CD4-positive, alpha-beta T cell (primary cell): ENCODE data around the gene CAMK2B. TPM values are rescaled to one million over a fixed set of nuclear protein-coding genes. Genes with fewer than 3 reads are reported as not detected.

Experiments used
- ATAC-seq: fragments of 200-7000 bp; cut with Tn5 transposase; one replicate; pipeline ENCODE4 v1.10.0; 2022; ENCODE audit warnings: mild to moderate bottlenecking; ENCODE audit not compliant: poor library complexity
- CTCF ChIA-PET: fragments of 350-600 bp; sonication (Branson Sonifier 250); formaldehyde crosslinking; loops from one replicate; lab custom pipeline; 2021; ENCODE audit warnings: antibody characterized with exemption, inconsistent platforms; lab: Charles Lee
- POLR2A ChIA-PET: fragments of 350-600 bp; sonication (Branson Sonifier 250); formaldehyde crosslinking; loops from one replicate; lab custom pipeline; 2021; ENCODE audit warnings: antibody characterized with exemption, inconsistent platforms; lab: Charles Lee
- DNase-seq, 14 experiments: peaks; one replicate each; pipeline ENCODE4 v3.0.0-alpha.2; 2013 to 2020; ENCODE audit warnings: mixed read lengths in 2 of 14
- H3K27ac ChIP-seq, 2 donors: one replicate each; pipeline versions ENCODE4 v1.5.1 to v1.7.0; 2013; ENCODE audit warnings: low read length in 2 of 2, low read depth in 1 of 2, mild to moderate bottlenecking in 1 of 2
- H3K27me3 ChIP-seq, 2 experiments: 1 replicate in 1 of 2; 2 replicates in 1 of 2; pipeline versions ENCODE4 v1.6.1 to v1.7.0; 2013; ENCODE audit warnings: low read length in 2 of 2, control low read depth in 1 of 2, mild to moderate bottlenecking in 1 of 2, moderate library complexity in 1 of 2; ENCODE audit not compliant: insufficient read depth in 2 of 2, control insufficient read depth in 1 of 2
- H3K36me3 ChIP-seq: one replicate; pipeline ENCODE4 v1.6.1; 2013; ENCODE audit warnings: low read length, control low read depth; ENCODE audit not compliant: insufficient read depth
- H3K4me1 ChIP-seq: one replicate; pipeline ENCODE4 v1.6.1; 2013; ENCODE audit warnings: low read length, control low read depth; ENCODE audit not compliant: insufficient read depth
- H3K4me3 ChIP-seq: one replicate; pipeline ENCODE4 v1.5.1; 2013; ENCODE audit warnings: mild to moderate bottlenecking, low read length, moderate library complexity
- H3K9me3 ChIP-seq, 2 experiments: 1 replicate in 1 of 2; 2 replicates in 1 of 2; pipeline versions ENCODE4 v1.6.1 to v1.7.0; 2013; ENCODE audit warnings: low read length in 2 of 2, mild to moderate bottlenecking in 2 of 2, control low read depth in 1 of 2, moderate library complexity in 1 of 2; ENCODE audit not compliant: control insufficient read depth in 1 of 2, insufficient read depth in 1 of 2
- H3K27ac Mint-ChIP-seq: one replicate; pipeline ENCODE4 v1.8.0; 2020; ENCODE audit warnings: mixed read lengths
- H3K27me3 Mint-ChIP-seq: one replicate; pipeline ENCODE4 v1.8.0; 2021; ENCODE audit warnings: mixed read lengths
- H3K36me3 Mint-ChIP-seq: one replicate; pipeline ENCODE4 v1.8.0; 2021; ENCODE audit warnings: low read depth, mixed read lengths
- H3K4me1 Mint-ChIP-seq: one replicate; pipeline ENCODE4 v1.8.0; 2021; ENCODE audit warnings: low read depth, mixed read lengths
- H3K4me3 Mint-ChIP-seq: one replicate; pipeline ENCODE4 v1.8.0; 2020; ENCODE audit warnings: mild to moderate bottlenecking, mixed read lengths
- H3K9me3 Mint-ChIP-seq: one replicate; pipeline ENCODE4 v1.8.0; 2020; ENCODE audit warnings: mixed read lengths
- CTCF ChIP-seq: fragments of 200-600 bp; IDR thresholded peaks from one replicate; pipeline ENCODE4 v1.8.0; 2022; ENCODE audit warnings: antibody characterized with exemption, mild to moderate bottlenecking
- intact Hi-C, 2 experiments: fragments of 100-400 bp; cut with DNase I in 1 of 2; cut with micrococcal nuclease in 1 of 2; formaldehyde crosslinking; loops; one replicate each; pipeline versions ENCODE4 v1.15.1 to v1.9.0; 2023 to 2025; cut with DNase I, micrococcal nuclease
- total RNA-seq, 174 experiments: library from RNA in 2 of 174; stranded (reverse) in 2 of 174; gene quantifications; one replicate each; pipeline ENCODE4 v1.2.3 and lab custom pipeline; 2021 to 2026

Gene CAMK2B
- total RNA-seq, 2 experiments from 2014 or later, result not detected

GRCh38 chr7:44185729-44186128 lies 139.7 kb downstream of the CAMK2B start:
- Mint-ChIP-seq H3K36me3 (no peaks in the 10 kb centered on the region), H3K4me1 (no peaks in the 10 kb centered on the region), H3K27me3 (no peaks in the 10 kb centered on the region), H3K9me3 (peaks cover 2% of the 10 kb centered on the region), H3K4me3 (no peak overlapping the region), H3K27ac (no peak overlapping the region)
- TF ChIP-seq CTCF, result no peak
- DNase-seq, result no peak
- Histone ChIP-seq H3K4me3 (no peak overlapping the region), H3K4me1 (no peaks in the 10 kb centered on the region), H3K27me3 (no peaks in the 10 kb centered on the region), H3K36me3 (no peaks in the 10 kb centered on the region), H3K27ac (no peak overlapping the region), H3K9me3 (peaks cover 0 to 4% of the 10 kb centered on the region in 2 experiments)
- ChIA-PET CTCF (no interaction called here), POLR2A (no interaction called here)
- intact Hi-C loops, result no loop called here
- ATAC-seq, result no peak

GRCh38 chr7:44184873-44185446 lies 140.4 kb downstream of the CAMK2B start:
- TF ChIP-seq CTCF, result no peak
- no peaks in the 10 kb centered on the region for H3K27me3 Mint-ChIP-seq
- no peak overlapping the region for H3K27ac Mint-ChIP-seq
- POLR2A ChIA-PET, result no interaction called here
- Histone ChIP-seq H3K4me1 (no peaks in the 10 kb centered on the region), H3K27me3 (no peaks in the 10 kb centered on the region), H3K36me3 (no peaks in the 10 kb centered on the region), H3K9me3 (peaks cover 0 to 4% of the 10 kb centered on the region in 2 experiments), H3K27ac (no peak overlapping the region), H3K4me3 (no peak overlapping the region)
- no peak for ATAC-seq
- H3K36me3 Mint-ChIP-seq, result no peaks in the 10 kb centered on the region
- DNase-seq, result no peak
- H3K4me3 Mint-ChIP-seq, result no peak overlapping the region
- CTCF ChIA-PET, result no interaction called here
- H3K9me3 Mint-ChIP-seq, result peaks cover 2% of the 10 kb centered on the region
- intact Hi-C loops, result no loop called here
- H3K4me1 Mint-ChIP-seq, result no peaks in the 10 kb centered on the region

- ChIA-PET CTCF (no interaction called here), POLR2A (no interaction called here)
- H3K4me1 Mint-ChIP-seq, result no peaks in the 10 kb centered on the region
- no peaks in the 10 kb centered on the region for H3K4me1 ChIP-seq
- H3K27me3 ChIP-seq, result no peaks in the 10 kb centered on the region
- intact Hi-C loops, result no loop called here
- H3K36me3 ChIP-seq, result no peaks in the 10 kb centered on the region
- no peak overlapping the region for H3K4me3 ChIP-seq
- H3K4me3 Mint-ChIP-seq, result no peak overlapping the region
- H3K36me3 Mint-ChIP-seq, result no peaks in the 10 kb centered on the region
- no peak for ATAC-seq
- H3K27me3 Mint-ChIP-seq, result no peaks in the 10 kb centered on the region
- no peak overlapping the region for H3K27ac ChIP-seq
- peaks cover 2% of the 10 kb centered on the region for H3K9me3 Mint-ChIP-seq
- TF ChIP-seq CTCF, result no peak
- peaks cover 0 to 4% of the 10 kb centered on the region in 2 experiments for H3K9me3 ChIP-seq
- no peak overlapping the region for H3K27ac Mint-ChIP-seq
- peak in 1 of 14 experiments; percentile 5 for DNase-seq
These were observed 141.1 kb downstream of the CAMK2B start for GRCh38 chr7:44184206-44184872.
